Mesothelial cell of epicardium (in vitro differentiated cells): Measurements from ENCODE around the gene SYNE1. TPM values are rescaled to one million over a fixed set of nuclear protein-coding genes. Genes with fewer than 3 reads are reported as not detected.

Source experiments
- DNase-seq, 2 experiments: peaks; one replicate each; pipeline ENCODE4 v3.0.0; 2021; ENCODE audit warnings: low spot score in 2 of 2; ENCODE audit not compliant: unreplicated experiment in 2 of 2
- H3K27ac Mint-ChIP-seq: 2 replicates; pipeline ENCODE4 v1.8.0; 2021; ENCODE audit warnings: mixed read lengths
- H3K27me3 Mint-ChIP-seq: 2 replicates; pipeline ENCODE4 v1.8.0; 2021; ENCODE audit warnings: low read depth, mixed read lengths
- H3K36me3 Mint-ChIP-seq: 2 replicates; pipeline ENCODE4 v1.8.0; 2021; ENCODE audit warnings: mixed read lengths
- H3K4me1 Mint-ChIP-seq: 2 replicates; pipeline ENCODE4 v1.8.0; 2021; ENCODE audit warnings: mixed read lengths
- H3K4me3 Mint-ChIP-seq: 2 replicates; pipeline ENCODE4 v1.8.0; 2021; ENCODE audit warnings: mild to moderate bottlenecking, moderate library complexity, mixed read lengths
- H3K9me3 Mint-ChIP-seq: 2 replicates; pipeline ENCODE4 v1.8.0; 2021; ENCODE audit warnings: mixed read lengths
- total RNA-seq: library from RNA; stranded (reverse); gene quantifications from 3 replicates; pipeline ENCODE4 v1.2.1, GENCODE V29; 2021
- TF ChIP-seq, protein P1 (sequence below): fragments of 200-600 bp; sonication (generic); IDR thresholded peaks from one replicate; pipeline ENCODE4 v1.5.0; 2021; ENCODE audit warnings: antibody characterized with exemption; ENCODE audit not compliant: unreplicated experiment

The SYNE1 gene
- total RNA-seq, 1 donor from 2014 or later: 60.5 TPM

DNA sequence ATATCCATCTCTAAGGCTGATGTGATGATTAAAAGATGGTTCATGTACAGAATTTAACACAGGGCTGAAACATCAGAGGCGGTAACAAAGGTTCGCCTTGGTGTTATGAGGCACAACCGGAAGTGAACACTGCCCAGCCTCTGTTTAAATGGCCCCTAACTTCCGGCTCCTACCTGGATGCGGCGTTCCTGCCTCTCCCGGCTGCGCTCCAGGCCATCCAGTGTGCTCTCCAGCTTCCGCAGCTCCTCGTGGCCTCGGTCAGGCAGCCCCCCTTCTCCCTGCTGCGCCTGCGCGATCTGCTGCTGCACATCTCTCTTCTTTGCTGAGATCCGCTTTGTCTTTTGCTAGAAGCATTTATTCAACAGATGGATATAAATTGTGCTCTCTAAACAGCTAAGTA is 195.3 kb downstream of the SYNE1 start:
- DNase-seq: no peak
- H3K9me3 Mint-ChIP-seq: no peaks in the 10 kb centered on the region
- no peaks in the 10 kb centered on the region for H3K27me3 Mint-ChIP-seq
- no peak overlapping the region for H3K4me3 Mint-ChIP-seq
- peaks cover 3% of the 10 kb centered on the region for H3K4me1 Mint-ChIP-seq
- no peaks in the 10 kb centered on the region for H3K36me3 Mint-ChIP-seq
- H3K27ac Mint-ChIP-seq: no peak overlapping the region
- TF ChIP-seq, protein P1, sequence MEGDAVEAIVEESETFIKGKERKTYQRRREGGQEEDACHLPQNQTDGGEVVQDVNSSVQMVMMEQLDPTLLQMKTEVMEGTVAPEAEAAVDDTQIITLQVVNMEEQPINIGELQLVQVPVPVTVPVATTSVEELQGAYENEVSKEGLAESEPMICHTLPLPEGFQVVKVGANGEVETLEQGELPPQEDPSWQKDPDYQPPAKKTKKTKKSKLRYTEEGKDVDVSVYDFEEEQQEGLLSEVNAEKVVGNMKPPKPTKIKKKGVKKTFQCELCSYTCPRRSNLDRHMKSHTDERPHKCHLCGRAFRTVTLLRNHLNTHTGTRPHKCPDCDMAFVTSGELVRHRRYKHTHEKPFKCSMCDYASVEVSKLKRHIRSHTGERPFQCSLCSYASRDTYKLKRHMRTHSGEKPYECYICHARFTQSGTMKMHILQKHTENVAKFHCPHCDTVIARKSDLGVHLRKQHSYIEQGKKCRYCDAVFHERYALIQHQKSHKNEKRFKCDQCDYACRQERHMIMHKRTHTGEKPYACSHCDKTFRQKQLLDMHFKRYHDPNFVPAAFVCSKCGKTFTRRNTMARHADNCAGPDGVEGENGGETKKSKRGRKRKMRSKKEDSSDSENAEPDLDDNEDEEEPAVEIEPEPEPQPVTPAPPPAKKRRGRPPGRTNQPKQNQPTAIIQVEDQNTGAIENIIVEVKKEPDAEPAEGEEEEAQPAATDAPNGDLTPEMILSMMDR: no peak

DNA sequence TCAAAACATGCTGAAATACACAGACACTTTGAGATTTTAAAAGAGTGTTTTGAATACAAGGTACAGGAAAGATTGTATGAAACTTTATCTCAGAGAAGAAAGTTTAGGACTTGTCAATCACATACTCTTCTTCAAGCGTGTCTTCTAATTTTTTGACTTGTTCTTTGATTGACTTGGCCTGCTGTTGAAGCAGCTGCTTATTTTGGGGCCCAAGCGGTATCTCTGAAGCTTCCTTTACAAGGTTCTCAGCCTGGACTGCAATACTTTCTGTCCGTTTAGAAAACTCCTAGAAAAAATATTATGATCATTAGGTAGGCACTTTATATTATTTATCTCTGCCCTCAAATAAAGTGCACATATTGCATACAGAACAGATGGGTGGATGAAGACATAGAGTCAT is 201.3 kb downstream of the SYNE1 start:
- Mint-ChIP-seq H3K4me1 (no peaks in the 10 kb centered on the region), H3K4me3 (no peak overlapping the region), H3K27ac (no peak overlapping the region), H3K9me3 (no peaks in the 10 kb centered on the region), H3K36me3 (no peaks in the 10 kb centered on the region), H3K27me3 (no peaks in the 10 kb centered on the region)
- DNase-seq: no peak
- TF ChIP-seq, protein P1: no peak

DNA sequence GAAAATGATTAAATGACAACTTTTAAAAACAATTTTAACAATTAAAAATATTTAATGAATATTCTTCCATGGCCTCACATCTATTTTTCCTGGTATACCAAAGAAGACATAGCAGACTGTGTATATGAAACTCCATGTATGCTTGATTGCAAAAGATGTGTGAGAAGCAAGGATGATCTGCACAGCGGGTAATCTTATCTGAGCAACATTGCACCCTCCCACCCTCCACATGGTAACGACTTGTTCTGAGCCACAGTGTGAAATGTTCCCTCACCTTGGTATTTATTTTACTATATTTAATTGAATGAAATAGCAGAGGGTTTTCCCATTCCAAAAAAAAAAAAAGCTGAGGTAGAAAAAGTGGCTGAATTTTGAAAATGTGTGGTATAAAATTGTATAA is 204.4 kb downstream of the SYNE1 start:
- H3K27me3 Mint-ChIP-seq: peaks cover 3% of the 10 kb centered on the region
- H3K4me1 Mint-ChIP-seq: no peaks in the 10 kb centered on the region
- no peak overlapping the region for H3K4me3 Mint-ChIP-seq
- H3K9me3 Mint-ChIP-seq: no peaks in the 10 kb centered on the region
- no peak for DNase-seq
- no peaks in the 10 kb centered on the region for H3K36me3 Mint-ChIP-seq
- TF ChIP-seq, protein P1: no peak
- no peak overlapping the region for H3K27ac Mint-ChIP-seq

DNA sequence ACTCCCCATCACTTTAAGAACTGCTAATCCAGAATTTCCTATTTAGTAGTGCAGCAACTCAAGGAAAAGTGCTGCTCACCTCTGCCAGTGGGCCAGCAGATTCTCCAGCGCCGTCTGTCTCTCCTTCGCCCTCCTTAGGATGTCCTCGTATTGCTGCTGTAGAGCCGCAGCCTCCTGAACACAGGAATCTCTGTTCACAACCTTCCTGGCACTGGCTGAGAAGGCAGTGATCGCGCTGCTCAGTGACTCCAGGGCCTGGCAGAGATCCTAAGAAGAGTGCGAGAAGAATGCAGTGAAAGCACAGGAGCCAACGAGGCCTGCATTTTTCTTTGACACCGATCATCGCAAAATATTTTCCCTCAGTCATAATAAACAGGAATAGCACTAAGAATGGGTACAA is 209.0 kb downstream of the SYNE1 start:
- no peak for DNase-seq
- no peak overlapping the region for H3K27ac Mint-ChIP-seq
- H3K4me3 Mint-ChIP-seq: no peak overlapping the region
- H3K36me3 Mint-ChIP-seq: no peaks in the 10 kb centered on the region
- H3K9me3 Mint-ChIP-seq: no peaks in the 10 kb centered on the region
- TF ChIP-seq, protein P1: no peak
- H3K27me3 Mint-ChIP-seq: peaks cover 13% of the 10 kb centered on the region
- no peaks in the 10 kb centered on the region for H3K4me1 Mint-ChIP-seq

DNA sequence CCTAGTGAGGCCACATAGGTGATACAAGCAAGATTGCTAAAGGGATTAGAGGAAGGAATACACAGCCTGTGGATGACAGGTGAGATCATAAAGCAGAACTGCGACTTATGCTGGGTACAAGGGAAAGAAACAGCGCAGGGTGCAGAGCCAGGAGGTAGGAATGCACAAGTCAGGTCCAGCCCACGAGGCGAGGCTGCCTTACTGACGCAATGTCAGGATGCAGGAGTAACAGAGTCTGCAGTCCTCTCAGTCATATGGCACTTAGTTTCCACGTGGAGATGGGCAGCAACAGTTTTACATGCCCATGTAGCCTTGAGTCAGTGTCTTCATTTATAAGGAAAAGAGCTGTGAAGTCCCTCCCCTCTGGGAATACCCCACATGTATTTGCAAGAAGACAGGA is 210.9 kb downstream of the SYNE1 start:
- Mint-ChIP-seq H3K9me3 (peaks cover 4% of the 10 kb centered on the region), H3K27ac (no peak overlapping the region), H3K27me3 (peaks cover 13% of the 10 kb centered on the region), H3K36me3 (peaks cover 2% of the 10 kb centered on the region), H3K4me1 (no peaks in the 10 kb centered on the region), H3K4me3 (no peak overlapping the region)
- TF ChIP-seq, protein P1: no peak
- no peak for DNase-seq
